ENCODE measurements around the gene TNK1. TPM values are rescaled to one million over a fixed set of nuclear protein-coding genes. Genes with fewer than 3 reads are reported as not detected.

TNK1 gene
- total and polyA plus RNA-seq, 2 experiments from 2014 or later = 6.1 to 8.9 TPM

DNA sequence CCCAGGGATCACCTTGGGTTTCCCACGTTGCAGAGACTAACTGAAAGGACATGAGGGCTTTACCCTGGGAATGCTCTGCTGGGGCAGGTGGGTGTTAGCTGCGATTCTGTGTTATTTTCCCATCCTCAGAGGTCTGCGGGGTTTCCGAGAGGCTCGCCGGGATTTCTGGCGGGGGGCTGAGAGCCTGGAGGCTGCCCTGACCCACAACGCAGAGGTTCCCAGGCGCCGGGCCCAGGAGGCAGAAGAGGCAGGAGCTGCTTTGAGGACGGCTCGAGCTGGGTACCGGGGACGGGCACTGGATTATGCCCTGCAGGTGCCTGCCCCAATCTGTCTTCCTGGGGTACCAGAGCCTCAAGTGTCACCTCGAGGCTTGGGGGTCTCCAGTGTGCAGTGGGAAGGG, 37.6 kb upstream of the TNK1 start:
- H4K20me1 ChIP-seq (replicated peaks; ENCODE audit: insufficient read depth) = 0 out of 2 replicates have a peak, but pooled peaks cover 3% of the 10 kb centered on the region
- H3K9me2 ChIP-seq (ENCODE audit: insufficient read depth) = no peaks in the 10 kb centered on the region
- ATAC-seq (no peak), DNase-seq (ENCODE audit: low spot score) (no peak)
- H3K27ac ChIP-seq (ENCODE audit: low read depth) = no peak overlapping the region
- H2AFZ ChIP-seq = no peak overlapping the region
- no peaks in the 10 kb centered on the region; the same call in 1 of the 2 replicates for H3K36me3 ChIP-seq (ENCODE audit: insufficient read depth)
- H3K4me2 ChIP-seq = no peak overlapping the region
- peaks cover 7% of the 10 kb centered on the region for H3K36me3 Mint-ChIP-seq (ENCODE audit: low read depth)
- H3K79me2 ChIP-seq (replicated peaks; ENCODE audit: insufficient read depth) = no peaks in the 10 kb centered on the region
- TF ChIP-seq, protein P1, sequence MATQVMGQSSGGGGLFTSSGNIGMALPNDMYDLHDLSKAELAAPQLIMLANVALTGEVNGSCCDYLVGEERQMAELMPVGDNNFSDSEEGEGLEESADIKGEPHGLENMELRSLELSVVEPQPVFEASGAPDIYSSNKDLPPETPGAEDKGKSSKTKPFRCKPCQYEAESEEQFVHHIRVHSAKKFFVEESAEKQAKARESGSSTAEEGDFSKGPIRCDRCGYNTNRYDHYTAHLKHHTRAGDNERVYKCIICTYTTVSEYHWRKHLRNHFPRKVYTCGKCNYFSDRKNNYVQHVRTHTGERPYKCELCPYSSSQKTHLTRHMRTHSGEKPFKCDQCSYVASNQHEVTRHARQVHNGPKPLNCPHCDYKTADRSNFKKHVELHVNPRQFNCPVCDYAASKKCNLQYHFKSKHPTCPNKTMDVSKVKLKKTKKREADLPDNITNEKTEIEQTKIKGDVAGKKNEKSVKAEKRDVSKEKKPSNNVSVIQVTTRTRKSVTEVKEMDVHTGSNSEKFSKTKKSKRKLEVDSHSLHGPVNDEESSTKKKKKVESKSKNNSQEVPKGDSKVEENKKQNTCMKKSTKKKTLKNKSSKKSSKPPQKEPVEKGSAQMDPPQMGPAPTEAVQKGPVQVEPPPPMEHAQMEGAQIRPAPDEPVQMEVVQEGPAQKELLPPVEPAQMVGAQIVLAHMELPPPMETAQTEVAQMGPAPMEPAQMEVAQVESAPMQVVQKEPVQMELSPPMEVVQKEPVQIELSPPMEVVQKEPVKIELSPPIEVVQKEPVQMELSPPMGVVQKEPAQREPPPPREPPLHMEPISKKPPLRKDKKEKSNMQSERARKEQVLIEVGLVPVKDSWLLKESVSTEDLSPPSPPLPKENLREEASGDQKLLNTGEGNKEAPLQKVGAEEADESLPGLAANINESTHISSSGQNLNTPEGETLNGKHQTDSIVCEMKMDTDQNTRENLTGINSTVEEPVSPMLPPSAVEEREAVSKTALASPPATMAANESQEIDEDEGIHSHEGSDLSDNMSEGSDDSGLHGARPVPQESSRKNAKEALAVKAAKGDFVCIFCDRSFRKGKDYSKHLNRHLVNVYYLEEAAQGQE (IDR thresholded peaks at IDR 0.05; ENCODE audit: unreplicated experiment) = no peak
- TF ChIP-seq, protein P2, sequence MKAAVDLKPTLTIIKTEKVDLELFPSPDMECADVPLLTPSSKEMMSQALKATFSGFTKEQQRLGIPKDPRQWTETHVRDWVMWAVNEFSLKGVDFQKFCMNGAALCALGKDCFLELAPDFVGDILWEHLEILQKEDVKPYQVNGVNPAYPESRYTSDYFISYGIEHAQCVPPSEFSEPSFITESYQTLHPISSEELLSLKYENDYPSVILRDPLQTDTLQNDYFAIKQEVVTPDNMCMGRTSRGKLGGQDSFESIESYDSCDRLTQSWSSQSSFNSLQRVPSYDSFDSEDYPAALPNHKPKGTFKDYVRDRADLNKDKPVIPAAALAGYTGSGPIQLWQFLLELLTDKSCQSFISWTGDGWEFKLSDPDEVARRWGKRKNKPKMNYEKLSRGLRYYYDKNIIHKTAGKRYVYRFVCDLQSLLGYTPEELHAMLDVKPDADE (IDR thresholded peaks at IDR 0.05) = no peak
- TF ChIP-seq POLR2AphosphoS5 (IDR thresholded peaks at IDR 0.05; ENCODE audit: low read depth) (no peak), EZH2 (IDR thresholded peaks at IDR 0.05; ENCODE audit: low read depth, unreplicated experiment) (no peak), JUNB (IDR thresholded peaks at IDR 0.05; ENCODE audit: unreplicated experiment) (no peak), STAT1 (IDR thresholded peaks at IDR 0.05; ENCODE audit: unreplicated experiment) (no peak), NANOG (IDR thresholded peaks at IDR 0.05; ENCODE audit: borderline replicate concordance) (no peak), CREB1 (CRISPR knock-in tag; IDR thresholded peaks at IDR 0.05; ENCODE audit: low read depth) (no peak)
- TF ChIP-seq, protein P3, sequence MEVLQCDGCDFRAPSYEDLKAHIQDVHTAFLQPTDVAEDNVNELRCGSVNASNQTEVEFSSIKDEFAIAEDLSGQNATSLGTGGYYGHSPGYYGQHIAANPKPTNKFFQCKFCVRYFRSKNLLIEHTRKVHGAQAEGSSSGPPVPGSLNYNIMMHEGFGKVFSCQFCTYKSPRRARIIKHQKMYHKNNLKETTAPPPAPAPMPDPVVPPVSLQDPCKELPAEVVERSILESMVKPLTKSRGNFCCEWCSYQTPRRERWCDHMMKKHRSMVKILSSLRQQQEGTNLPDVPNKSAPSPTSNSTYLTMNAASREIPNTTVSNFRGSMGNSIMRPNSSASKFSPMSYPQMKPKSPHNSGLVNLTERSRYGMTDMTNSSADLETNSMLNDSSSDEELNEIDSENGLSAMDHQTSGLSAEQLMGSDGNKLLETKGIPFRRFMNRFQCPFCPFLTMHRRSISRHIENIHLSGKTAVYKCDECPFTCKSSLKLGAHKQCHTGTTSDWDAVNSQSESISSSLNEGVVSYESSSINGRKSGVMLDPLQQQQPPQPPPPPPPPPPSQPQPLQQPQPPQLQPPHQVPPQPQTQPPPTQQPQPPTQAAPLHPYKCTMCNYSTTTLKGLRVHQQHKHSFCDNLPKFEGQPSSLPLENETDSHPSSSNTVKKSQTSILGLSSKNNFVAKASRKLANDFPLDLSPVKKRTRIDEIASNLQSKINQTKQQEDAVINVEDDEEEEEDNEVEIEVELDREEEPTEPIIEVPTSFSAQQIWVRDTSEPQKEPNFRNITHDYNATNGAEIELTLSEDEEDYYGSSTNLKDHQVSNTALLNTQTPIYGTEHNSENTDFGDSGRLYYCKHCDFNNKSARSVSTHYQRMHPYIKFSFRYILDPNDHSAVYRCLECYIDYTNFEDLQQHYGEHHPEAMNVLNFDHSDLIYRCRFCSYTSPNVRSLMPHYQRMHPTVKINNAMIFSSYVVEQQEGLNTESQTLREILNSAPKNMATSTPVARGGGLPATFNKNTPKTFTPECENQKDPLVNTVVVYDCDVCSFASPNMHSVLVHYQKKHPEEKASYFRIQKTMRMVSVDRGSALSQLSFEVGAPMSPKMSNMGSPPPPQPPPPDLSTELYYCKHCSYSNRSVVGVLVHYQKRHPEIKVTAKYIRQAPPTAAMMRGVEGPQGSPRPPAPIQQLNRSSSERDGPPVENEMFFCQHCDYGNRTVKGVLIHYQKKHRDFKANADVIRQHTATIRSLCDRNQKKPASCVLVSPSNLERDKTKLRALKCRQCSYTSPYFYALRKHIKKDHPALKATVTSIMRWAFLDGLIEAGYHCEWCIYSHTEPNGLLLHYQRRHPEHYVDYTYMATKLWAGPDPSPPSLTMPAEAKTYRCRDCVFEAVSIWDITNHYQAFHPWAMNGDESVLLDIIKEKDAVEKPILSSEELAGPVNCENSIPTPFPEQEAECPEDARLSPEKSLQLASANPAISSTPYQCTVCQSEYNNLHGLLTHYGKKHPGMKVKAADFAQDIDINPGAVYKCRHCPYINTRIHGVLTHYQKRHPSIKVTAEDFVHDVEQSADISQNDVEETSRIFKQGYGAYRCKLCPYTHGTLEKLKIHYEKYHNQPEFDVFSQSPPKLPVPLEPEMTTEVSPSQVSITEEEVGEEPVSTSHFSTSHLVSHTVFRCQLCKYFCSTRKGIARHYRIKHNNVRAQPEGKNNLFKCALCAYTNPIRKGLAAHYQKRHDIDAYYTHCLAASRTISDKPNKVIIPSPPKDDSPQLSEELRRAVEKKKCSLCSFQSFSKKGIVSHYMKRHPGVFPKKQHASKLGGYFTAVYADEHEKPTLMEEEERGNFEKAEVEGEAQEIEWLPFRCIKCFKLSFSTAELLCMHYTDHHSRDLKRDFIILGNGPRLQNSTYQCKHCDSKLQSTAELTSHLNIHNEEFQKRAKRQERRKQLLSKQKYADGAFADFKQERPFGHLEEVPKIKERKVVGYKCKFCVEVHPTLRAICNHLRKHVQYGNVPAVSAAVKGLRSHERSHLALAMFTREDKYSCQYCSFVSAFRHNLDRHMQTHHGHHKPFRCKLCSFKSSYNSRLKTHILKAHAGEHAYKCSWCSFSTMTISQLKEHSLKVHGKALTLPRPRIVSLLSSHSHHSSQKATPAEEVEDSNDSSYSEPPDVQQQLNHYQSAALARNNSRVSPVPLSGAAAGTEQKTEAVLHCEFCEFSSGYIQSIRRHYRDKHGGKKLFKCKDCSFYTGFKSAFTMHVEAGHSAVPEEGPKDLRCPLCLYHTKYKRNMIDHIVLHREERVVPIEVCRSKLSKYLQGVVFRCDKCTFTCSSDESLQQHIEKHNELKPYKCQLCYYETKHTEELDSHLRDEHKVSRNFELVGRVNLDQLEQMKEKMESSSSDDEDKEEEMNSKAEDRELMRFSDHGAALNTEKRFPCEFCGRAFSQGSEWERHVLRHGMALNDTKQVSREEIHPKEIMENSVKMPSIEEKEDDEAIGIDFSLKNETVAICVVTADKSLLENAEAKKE (CRISPR knock-in tag; IDR thresholded peaks at IDR 0.05) = no peak
- TF ChIP-seq, protein P4, sequence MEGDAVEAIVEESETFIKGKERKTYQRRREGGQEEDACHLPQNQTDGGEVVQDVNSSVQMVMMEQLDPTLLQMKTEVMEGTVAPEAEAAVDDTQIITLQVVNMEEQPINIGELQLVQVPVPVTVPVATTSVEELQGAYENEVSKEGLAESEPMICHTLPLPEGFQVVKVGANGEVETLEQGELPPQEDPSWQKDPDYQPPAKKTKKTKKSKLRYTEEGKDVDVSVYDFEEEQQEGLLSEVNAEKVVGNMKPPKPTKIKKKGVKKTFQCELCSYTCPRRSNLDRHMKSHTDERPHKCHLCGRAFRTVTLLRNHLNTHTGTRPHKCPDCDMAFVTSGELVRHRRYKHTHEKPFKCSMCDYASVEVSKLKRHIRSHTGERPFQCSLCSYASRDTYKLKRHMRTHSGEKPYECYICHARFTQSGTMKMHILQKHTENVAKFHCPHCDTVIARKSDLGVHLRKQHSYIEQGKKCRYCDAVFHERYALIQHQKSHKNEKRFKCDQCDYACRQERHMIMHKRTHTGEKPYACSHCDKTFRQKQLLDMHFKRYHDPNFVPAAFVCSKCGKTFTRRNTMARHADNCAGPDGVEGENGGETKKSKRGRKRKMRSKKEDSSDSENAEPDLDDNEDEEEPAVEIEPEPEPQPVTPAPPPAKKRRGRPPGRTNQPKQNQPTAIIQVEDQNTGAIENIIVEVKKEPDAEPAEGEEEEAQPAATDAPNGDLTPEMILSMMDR (conservative IDR thresholded peaks at IDR 0.05; ENCODE audit: low read depth in 2 of 2) = no peak
- H3K4me1 ChIP-seq (ENCODE audit: insufficient read depth) = no peaks in the 10 kb centered on the region
- H3K4me3 Mint-ChIP-seq = no peak overlapping the region; the same call in 2 of the 3 replicates
- H3K4me1 Mint-ChIP-seq = no peaks in the 10 kb centered on the region
- no peak overlapping the region for H3K27ac Mint-ChIP-seq
- no peaks in the 10 kb centered on the region for H3K27me3 ChIP-seq (ENCODE audit: insufficient read depth)
- 0 out of 2 replicates have a peak, but pooled peaks cover 6% of the 10 kb centered on the region for H3F3A ChIP-seq (replicated peaks; ENCODE audit: low read depth)
- no peaks in the 10 kb centered on the region for H3K9me3 Mint-ChIP-seq
- no peak overlapping the region for H3K4me3 ChIP-seq
- peaks cover 10% of the 10 kb centered on the region for H3K27me3 Mint-ChIP-seq (ENCODE audit: insufficient read depth, low read depth, poor library complexity)
